GM23248 (cell line): ENCODE measurements around the gene PPARGC1A.

Experiments
- EZH2 ChIP-seq: fragments of 200-600 bp; sonication (generic); IDR thresholded peaks from 2 replicates; pipeline ENCODE4 v1.6.1; 2018; ENCODE audit warnings: antibody characterized with exemption, mild to moderate bottlenecking; ENCODE audit not compliant: insufficient read depth, poor library complexity, severe bottlenecking
- EZH2phosphoT487 ChIP-seq: fragments of 200-600 bp; sonication (generic); IDR thresholded peaks from 2 replicates; pipeline ENCODE4 v1.6.1; 2018; ENCODE audit warnings: antibody characterized with exemption, moderate library complexity, mild to moderate bottlenecking, low read depth; ENCODE audit not compliant: insufficient read depth

DNA sequence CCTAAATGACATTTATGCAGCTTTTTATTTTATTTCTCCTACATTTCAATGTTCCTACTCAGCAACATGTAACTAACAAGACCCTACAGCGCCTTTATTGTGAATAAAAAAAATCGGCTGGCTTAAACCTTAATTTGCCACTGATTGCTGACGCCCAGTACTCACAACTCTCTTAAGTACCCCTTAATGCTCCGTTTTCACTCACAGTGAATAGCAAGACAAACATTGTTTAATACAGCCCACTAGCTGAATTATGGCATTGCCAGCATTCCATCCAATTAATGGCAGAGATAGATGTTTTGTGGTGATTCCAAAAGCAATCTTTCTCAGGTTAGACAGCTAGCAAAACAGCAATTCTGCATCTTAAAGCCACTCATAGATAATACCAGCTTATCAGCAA, 61.1 kb downstream of the PPARGC1A start:
- TF ChIP-seq EZH2 = no peak
- TF ChIP-seq EZH2phosphoT487 = no peak
